BE2C (cell line): Measurements from ENCODE around the gene CENPH.
A peak's percentile ranks its signal among the peaks of the same experiment; 100 is the strongest.
"Not testable (repeated sequence)": the region's sequence is repeated elsewhere in the genome, so short reads cannot be mapped to it uniquely, and the experiment has no call there.

Source experiments
- DNase-seq: peaks from one replicate; pipeline ENCODE4 v3.0.0-alpha.2; 2020
- H3K27me3 ChIP-seq: fragments of 250-450 bp; sonication (Bioruptor Pico); 2 replicates; pipeline ENCODE4 v1.5.1; 2020; ENCODE audit warnings: mild to moderate bottlenecking
- H3K36me3 ChIP-seq: fragments of 250-450 bp; sonication (Bioruptor Pico); 2 replicates; pipeline ENCODE4 v1.5.1; 2020; ENCODE audit warnings: mild to moderate bottlenecking
- H3K4me1 ChIP-seq: fragments of 250-450 bp; sonication (Bioruptor Pico); 2 replicates; pipeline ENCODE4 v1.5.1; 2020
- H3K4me3 ChIP-seq: 2 replicates; pipeline ENCODE4 v1.5.1; 2011; ENCODE audit warnings: low read depth, low read length
- H3K9me3 ChIP-seq: fragments of 250-450 bp; sonication (Bioruptor Pico); 2 replicates; pipeline ENCODE4 v1.5.1; 2020
- CTCF ChIP-seq: IDR thresholded peaks from 2 replicates; pipeline ENCODE4 v1.5.1; 2012; ENCODE audit warnings: mild to moderate bottlenecking, low read depth, low read length

Gene CENPH

GRCh38 chr5:69230181-69230580 lies 40.8 kb downstream of the CENPH start:
- Histone ChIP-seq H3K4me3 (no peak overlapping the region), H3K9me3 (no peaks in the 10 kb centered on the region), H3K27me3 (no peaks in the 10 kb centered on the region), H3K36me3 (peaks cover 11% of the 10 kb centered on the region), H3K4me1 (no peaks in the 10 kb centered on the region)
- DNase-seq, result no peak
- TF ChIP-seq CTCF, result no peak

- DNase-seq, result no peak
- Histone ChIP-seq H3K36me3 (peaks cover 11% of the 10 kb centered on the region), H3K4me3 (no peak overlapping the region), H3K27me3 (no peaks in the 10 kb centered on the region), H3K9me3 (no peaks in the 10 kb centered on the region), H3K4me1 (no peaks in the 10 kb centered on the region)
- TF ChIP-seq CTCF, result no peak
These were observed 41.9 kb downstream of the CENPH start for GRCh38 chr5:69231281-69231680.

- Histone ChIP-seq H3K36me3 (peaks cover 11% of the 10 kb centered on the region), H3K27me3 (no peaks in the 10 kb centered on the region), H3K9me3 (no peaks in the 10 kb centered on the region), H3K4me3 (no peak overlapping the region), H3K4me1 (no peaks in the 10 kb centered on the region)
- DNase-seq, result no peak
- no peak for TF ChIP-seq CTCF
These were observed 42.5 kb downstream of the CENPH start for GRCh38 chr5:69231851-69232250.

GRCh38 chr5:69234457-69235268 lies 45.3 kb downstream of the CENPH start, which contains the start of gene CDK7:
CDK7 (plus strand) TSS chr5:69234886; CDS start chr5:69234976, 90 bp downstream.
- no peaks in the 10 kb centered on the region; the same call in 1 of the 2 replicates for H3K36me3 ChIP-seq
- no peaks in the 10 kb centered on the region for H3K27me3 ChIP-seq
- peak; percentile 95 for DNase-seq
- H3K4me1 ChIP-seq, result no peaks in the 10 kb centered on the region
- H3K4me3 ChIP-seq, result peak within 1 kb of the TSS; percentile 83
- H3K9me3 ChIP-seq, result no peaks in the 10 kb centered on the region
- TF ChIP-seq CTCF, result no peak

GRCh38 chr5:69236733-69237132 lies 47.4 kb downstream of the CENPH start:
- DNase-seq, H3K4me3 ChIP-seq, H3K9me3 ChIP-seq, H3K36me3 ChIP-seq, H3K27me3 ChIP-seq, H3K4me1 ChIP-seq: not testable (repeated sequence)

GRCh38 chr5:69237877-69238276 lies 48.5 kb downstream of the CENPH start:
- no peak overlapping the region for H3K4me3 ChIP-seq
- H3K36me3 ChIP-seq, result no peaks in the 10 kb centered on the region; the same call in 1 of the 2 replicates
- H3K4me1 ChIP-seq, result no peaks in the 10 kb centered on the region
- no peaks in the 10 kb centered on the region for H3K9me3 ChIP-seq
- H3K27me3 ChIP-seq, result no peaks in the 10 kb centered on the region
- no peak for DNase-seq
- no peak for TF ChIP-seq CTCF
